Activated CD4-positive, alpha-beta T cell treated with anti-CD3 and anti-CD28 coated beads, Interleukin-2, amount 50 U/mL, for 24 hours (primary cell): Measurements from ENCODE around the gene P2RY6.
A peak's percentile ranks its signal among the peaks of the same experiment; 100 is the strongest.

ENCODE experiments used
- DNase-seq, 2 donors: peaks; one replicate each; pipeline ENCODE4 v3.0.0-alpha.2; 2020; ENCODE audit warnings: low read depth in 1 of 2, low spot score in 1 of 2

The P2RY6 gene

GRCh38 chr11:73331138-73331916 is 59.2 kb downstream of the P2RY6 start:
- DNase-seq, result no peak

DNA sequence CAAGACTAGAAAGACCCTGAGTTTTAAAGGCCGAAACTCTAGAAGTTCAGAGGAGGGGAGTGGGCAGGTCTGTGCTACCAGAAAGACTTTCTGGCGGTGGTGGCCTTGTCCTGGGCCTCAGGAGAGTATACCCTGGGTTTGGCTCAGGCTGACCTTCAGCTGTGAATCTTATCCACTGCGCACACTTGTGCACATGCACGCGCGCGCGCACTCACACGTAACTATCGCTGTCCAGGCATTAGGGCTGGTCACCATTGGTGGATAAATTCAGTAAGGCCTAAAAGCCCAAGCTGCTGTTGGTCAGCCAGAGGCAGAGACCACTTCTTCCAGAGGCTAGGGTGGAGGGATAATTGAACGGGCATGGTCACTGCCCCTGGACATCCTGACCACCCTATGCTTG is 61.0 kb downstream of the P2RY6 start:
- no peak for DNase-seq

DNA sequence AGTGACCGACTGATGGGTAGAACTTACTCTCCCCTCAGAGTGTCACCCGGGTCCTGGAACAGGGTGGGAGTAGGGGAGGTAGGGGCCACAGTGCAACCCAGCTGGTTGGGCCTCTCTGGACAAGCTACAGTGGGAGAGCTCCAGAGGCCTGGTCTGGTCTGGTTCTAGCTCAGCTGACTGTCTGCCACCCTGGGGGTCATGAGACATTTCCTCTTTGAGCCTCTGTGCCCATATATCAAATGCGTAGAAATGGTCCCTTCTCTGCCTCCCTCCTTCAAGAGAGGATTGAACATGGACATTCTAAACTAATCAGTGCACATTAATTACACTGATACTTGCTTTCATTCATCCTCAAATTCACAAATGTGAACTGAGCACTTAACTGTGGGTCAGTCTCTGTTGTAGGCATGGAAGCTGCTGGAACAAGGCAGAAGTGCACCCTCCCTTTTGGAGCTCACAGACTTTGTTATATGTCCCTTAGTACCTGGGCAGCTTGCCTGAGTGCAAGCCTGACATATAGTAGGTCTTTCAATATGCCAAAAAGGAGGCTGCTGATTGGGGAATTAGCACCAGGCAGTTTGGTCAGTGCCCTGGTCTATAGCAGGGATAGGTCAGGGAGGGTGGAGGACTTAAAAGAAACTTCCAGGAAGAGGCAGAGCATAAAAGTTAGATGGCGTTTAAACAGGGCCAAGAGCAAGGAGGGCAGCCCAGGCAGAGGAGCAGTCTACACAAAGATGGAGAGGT is 61.7 kb downstream of the P2RY6 start:
- no peak for DNase-seq

GRCh38 chr11:73334384-73335203 is 62.5 kb downstream of the P2RY6 start:
- DNase-seq, result no peak

GRCh38 chr11:73335204-73335923 is 63.2 kb downstream of the P2RY6 start:
- peak; percentile 68 to 73 for DNase-seq

DNA sequence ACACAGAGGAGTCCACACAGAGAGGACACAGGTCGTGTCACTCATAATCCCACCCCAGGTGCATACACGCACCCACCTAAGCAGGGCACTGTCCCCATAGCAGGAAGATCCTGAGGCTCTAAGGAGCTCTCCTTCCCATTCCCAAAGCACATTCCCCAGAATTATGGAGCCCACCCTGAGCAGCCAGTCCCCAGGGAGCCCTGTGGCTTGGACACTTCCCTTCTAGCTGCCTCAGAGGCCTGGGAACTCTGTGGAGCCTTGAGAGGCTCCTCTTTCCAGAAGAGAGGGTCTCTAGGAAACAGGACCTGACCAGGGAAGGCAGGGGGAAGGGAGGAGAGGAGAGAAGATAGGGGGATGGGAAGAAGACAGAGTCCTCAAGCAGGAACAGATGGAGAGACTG is 65.7 kb downstream of the P2RY6 start:
- DNase-seq, result no peak

- no peak for DNase-seq
Measured at GRCh38 chr11:73338279-73338678, 66.1 kb downstream of the P2RY6 start.

GRCh38 chr11:73340164-73340563 is 68.0 kb downstream of the P2RY6 start:
- no peak for DNase-seq

GRCh38 chr11:73342633-73343032 is 70.5 kb downstream of the P2RY6 start:
- no peak for DNase-seq

DNA sequence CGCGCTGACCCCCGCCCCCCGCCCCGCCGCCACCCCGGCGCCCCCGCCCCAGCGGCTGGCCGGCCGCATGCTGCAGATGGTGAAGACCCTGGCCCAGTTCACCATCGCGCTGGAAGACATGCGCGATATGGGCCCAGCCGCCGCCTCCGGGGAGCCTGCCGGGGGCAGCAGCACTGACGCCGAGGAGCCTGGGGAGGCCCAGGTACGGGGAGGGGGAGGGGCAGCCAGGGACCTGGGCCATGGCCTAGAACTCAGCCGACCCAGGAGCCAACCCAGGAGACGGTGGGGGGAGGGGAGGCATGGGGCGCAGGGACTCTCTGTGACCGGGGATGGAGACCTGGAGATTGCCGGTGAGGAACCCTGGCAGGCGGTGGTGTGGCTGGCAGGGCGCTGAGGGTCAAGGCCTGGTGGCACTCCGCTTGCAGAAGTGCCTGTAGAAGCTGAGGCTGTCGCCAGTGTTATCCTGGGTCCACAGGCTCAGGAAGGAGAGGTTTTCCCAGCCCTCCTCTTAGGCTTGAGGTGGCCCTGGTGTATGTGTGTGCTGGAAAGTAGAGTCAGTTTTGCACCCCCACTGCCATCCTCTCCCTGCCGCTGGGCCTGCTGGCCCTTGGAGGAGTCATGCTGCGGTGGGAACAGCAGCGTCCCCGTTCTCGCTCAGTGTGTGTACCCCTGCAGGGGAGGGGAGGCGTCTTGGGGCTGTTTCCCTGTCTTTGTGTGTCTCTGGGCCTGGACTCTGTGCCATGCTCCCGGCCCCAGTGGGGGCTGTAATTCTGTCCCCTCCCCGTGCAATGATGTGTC is 71.1 kb downstream of the P2RY6 start:
- no peak for DNase-seq

- no peak for DNase-seq
Measured at GRCh38 chr11:73344191-73344607, 72.1 kb downstream of the P2RY6 start.

DNA sequence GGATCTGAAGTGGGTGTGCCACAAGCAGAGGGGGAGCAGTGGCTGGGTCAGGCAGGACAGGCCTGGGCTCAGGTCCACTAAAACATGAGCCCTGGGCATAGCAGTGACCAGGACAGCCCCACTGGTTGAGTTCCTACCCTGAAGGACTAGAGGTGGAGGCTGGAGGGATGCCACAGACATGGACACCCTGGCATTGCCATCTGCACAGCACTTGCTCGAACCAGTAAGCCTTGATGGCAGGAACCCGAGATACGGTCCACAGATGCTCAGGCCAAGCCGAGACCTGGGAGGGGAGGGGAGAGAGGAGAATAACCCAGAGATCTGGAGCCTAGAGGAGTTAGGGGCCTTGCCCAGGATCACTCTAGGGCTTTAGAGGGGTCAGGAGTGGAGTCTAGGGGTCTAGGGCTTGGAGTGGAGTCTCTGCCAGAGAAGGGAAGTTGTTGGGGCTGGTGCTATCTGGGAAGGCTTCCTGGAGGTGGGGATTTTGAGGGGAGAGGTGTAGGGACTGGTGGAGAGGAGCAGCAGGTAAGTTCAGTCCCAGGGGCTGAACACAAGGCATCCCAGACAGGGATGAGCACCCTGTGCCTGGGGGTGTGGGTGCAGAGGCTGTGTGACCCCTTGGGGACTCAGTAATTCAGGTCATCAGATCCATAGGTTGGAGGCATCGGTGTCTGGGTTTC is 73.5 kb downstream of the P2RY6 start:
- DNase-seq, result no peak

DNA sequence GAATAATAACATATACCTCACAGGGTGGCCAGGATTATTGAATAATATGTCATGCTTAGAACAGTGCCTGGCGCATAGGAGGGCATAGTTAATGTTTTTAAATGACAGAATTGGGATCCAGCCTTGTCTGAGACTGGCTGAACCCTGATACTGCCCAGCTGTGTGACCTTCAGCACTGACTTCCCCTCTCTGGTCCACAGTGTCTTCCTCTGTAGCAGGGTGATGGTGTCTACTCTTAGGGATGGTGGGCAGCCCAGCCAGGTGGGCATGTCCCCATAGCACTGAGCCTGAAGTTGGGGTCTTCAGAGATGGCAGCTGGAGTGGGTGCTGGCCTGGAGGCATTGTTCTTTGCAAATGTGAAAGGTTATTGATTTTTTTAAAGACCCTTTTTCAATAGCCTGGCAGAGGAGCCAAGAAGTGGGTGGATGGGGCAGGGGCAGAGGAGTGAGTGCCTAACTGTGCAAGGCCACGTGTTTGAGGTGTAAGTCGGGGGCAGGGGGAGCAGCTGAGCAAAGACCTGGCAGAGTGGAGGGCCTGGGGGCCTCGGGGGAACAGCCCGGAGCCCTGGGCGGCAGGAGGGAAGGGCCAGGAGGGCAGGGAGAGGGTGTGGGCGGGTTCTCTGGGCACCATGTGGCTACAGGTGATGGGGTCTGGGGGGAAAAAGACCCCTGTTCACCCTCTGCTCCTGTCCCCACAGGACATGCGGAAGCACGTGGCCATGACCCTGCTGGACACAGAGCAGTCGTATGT is 74.2 kb downstream of the P2RY6 start:
- DNase-seq, result no peak

DNA sequence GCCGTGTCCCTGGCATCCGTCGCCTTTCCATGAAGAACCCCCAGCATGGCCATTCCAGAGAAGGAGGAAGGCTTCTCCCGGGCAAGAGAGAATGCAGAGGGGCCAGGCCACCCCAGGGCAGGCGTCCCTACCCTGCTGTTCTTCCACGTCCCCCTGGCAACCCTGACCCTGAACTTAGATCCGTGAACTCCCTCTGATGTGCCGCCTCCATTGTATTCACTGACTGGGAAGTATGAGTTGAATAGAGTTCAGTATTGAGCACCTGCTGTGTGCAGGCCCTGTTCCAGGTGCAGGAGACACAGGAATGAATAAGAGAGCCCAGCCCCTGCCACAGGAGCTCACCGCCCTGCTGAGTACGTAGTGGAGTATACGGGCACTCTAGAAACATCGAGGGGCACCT is 74.9 kb downstream of the P2RY6 start:
- DNase-seq, result no peak
